Upper lobe of left lung (tissue), 6 donors: ENCODE results near the gene TERB1. TPM values are rescaled to one million over a fixed set of nuclear protein-coding genes. Genes with fewer than 3 reads are reported as not detected.
A peak's percentile ranks its signal among the peaks of the same experiment; 100 is the strongest.

Experiments
- ATAC-seq, 2 donors: fragments of 200-7000 bp; cut with Tn5 transposase; one replicate each; pipeline ENCODE4 v1.9.1; 2022; ENCODE audit warnings: mild to moderate bottlenecking in 2 of 2, moderate library complexity in 2 of 2; ENCODE audit not compliant: low FRiP score in 2 of 2
- DNase-seq, 2 donors: peaks; one replicate each; pipeline ENCODE4 v3.0.0-alpha.2; 2019 to 2020
- H3K27ac ChIP-seq, 4 donors: fragments of 200-600 bp; sonication (generic); one replicate each; pipeline ENCODE4 v1.5.1; 2016 to 2019
- H3K27me3 ChIP-seq, 4 donors: fragments of 200-600 bp; sonication (generic); one replicate each; pipeline ENCODE4 v1.5.1; 2017 to 2019
- H3K36me3 ChIP-seq, 4 donors: fragments of 200-600 bp; sonication (generic); one replicate each; pipeline ENCODE4 v1.5.1; 2016 to 2019
- H3K4me1 ChIP-seq, 4 donors: fragments of 200-600 bp; sonication (generic); one replicate each; pipeline ENCODE4 v1.5.1; 2018 to 2019
- H3K4me3 ChIP-seq, 4 donors: fragments of 200-600 bp; sonication (generic); one replicate each; pipeline ENCODE4 v1.5.1; 2017 to 2019; ENCODE audit warnings: mild to moderate bottlenecking in 2 of 4, moderate library complexity in 1 of 4
- H3K9me3 ChIP-seq, 4 donors: fragments of 200-600 bp; sonication (generic); one replicate each; pipeline ENCODE4 v1.5.1; 2018 to 2019
- CTCF ChIP-seq, 6 experiments: fragments of 450-650 bp in 4 of 6; fragments of 200-600 bp in 2 of 6; sonication (generic) in 2 of 6; IDR thresholded peaks; one replicate each; pipeline ENCODE4 v1.5.1; 2016 to 2019; ENCODE audit warnings: antibody characterized with exemption in 6 of 6
- EP300 ChIP-seq, 4 donors: sonication (generic); formaldehyde crosslinking; IDR thresholded peaks; one replicate each; pipeline ENCODE4 v1.5.1; 2017; ENCODE audit warnings: antibody characterized with exemption in 4 of 4, control low read depth in 2 of 4
- POLR2A ChIP-seq, 4 donors: fragments of 450-650 bp; IDR thresholded peaks; one replicate each; pipeline ENCODE4 v1.5.1; 2016 to 2017; ENCODE audit warnings: antibody characterized with exemption in 4 of 4, mild to moderate bottlenecking in 2 of 4
- POLR2AphosphoS5 ChIP-seq, 2 donors: sonication (generic); formaldehyde crosslinking; IDR thresholded peaks; one replicate each; pipeline ENCODE4 v1.5.1; 2017; ENCODE audit warnings: antibody characterized with exemption in 2 of 2
- WGBS, 2 donors: methylation state at CpG; one replicate each; pipeline ENCODE4 v1.1.5; 2017 to 2018; 5-methylcytosine and 5-hydroxymethylcytosine counted together
- total RNA-seq, 6 donors: library from RNA; depleted of rRNA in 4 of 6; stranded (reverse); fragments of >200 nt in 4 of 6; gene quantifications; one replicate each; pipeline versions ENCODE4 v1.1.0 to v1.2.1, GENCODE V29; 2016 to 2021
- donor health status: DM: no; HTN: no; CAD: no; lungs with moderate emphysema.
- donor health status: DM: no; HTN: yes; CAD: no; lungs with severe emphysema.

TERB1 gene
- total RNA-seq, 6 donors from 2014 or later: 0.31 to 0.55 TPM; not detected in 4

GRCh38 chr16:66728804-66729203 lies 72.6 kb downstream of the TERB1 start:
- no peak for TF ChIP-seq POLR2AphosphoS5 (IDR thresholded peaks at IDR 0.05)
- TF ChIP-seq CTCF (IDR thresholded peaks at IDR 0.05): no peak
- TF ChIP-seq POLR2A (IDR thresholded peaks at IDR 0.05): no peak
- no peak for TF ChIP-seq EP300 (IDR thresholded peaks at IDR 0.05)
- WGBS, 2 donors: 66 to 89% methylated on average over 2 to 4 of the region's 4 CpGs

GRCh38 chr16:66728117-66728787 lies 73.1 kb downstream of the TERB1 start:
- peak; percentile 81 to 89 for ATAC-seq
- peaks cover 0 to 10% (median 7%) of the 10 kb centered on the region in 4 donors for H3K4me1 ChIP-seq
- H3K4me3 ChIP-seq: no peak overlapping the region
- no peaks in the 10 kb centered on the region for H3K9me3 ChIP-seq
- no peaks in the 10 kb centered on the region for H3K27me3 ChIP-seq
- no peak for DNase-seq
- WGBS, 2 donors: 31 to 33% methylated on average over 3 of the region's 3 CpGs
- H3K27ac ChIP-seq: peak overlapping the region in 1 of 4 donors; percentile 49
- H3K36me3 ChIP-seq: peaks cover 54 to 94% (median 92%) of the 10 kb centered on the region in 4 donors
- TF ChIP-seq CTCF (IDR thresholded peaks at IDR 0.05) (peak; percentile 53 to 75 (median 61)), POLR2AphosphoS5 (IDR thresholded peaks at IDR 0.05) (no peak)

More at GRCh38 chr16:66728804-66729203, 72.6 kb downstream of the TERB1 start:
- ATAC-seq (no peak), DNase-seq (no peak)
- Histone ChIP-seq H3K4me1 (peaks cover 0 to 10% (median 7%) of the 10 kb centered on the region in 4 donors), H3K4me3 (no peak overlapping the region), H3K36me3 (peaks cover 54 to 94% (median 92%) of the 10 kb centered on the region in 4 donors), H3K27me3 (no peaks in the 10 kb centered on the region), H3K27ac (peak overlapping the region in 1 of 4 donors; percentile 30), H3K9me3 (no peaks in the 10 kb centered on the region)

GRCh38 chr16:66720766-66721165 lies 80.6 kb downstream of the TERB1 start:
- H3K4me1 ChIP-seq: peaks cover 0 to 8% (median 3%) of the 10 kb centered on the region in 4 donors
- no peak for TF ChIP-seq CTCF (IDR thresholded peaks at IDR 0.05)
- TF ChIP-seq POLR2AphosphoS5 (IDR thresholded peaks at IDR 0.05): no peak
- TF ChIP-seq EP300 (IDR thresholded peaks at IDR 0.05): no peak
- no peak for TF ChIP-seq POLR2A (IDR thresholded peaks at IDR 0.05)
- DNase-seq (no peak), ATAC-seq (no peak)
- no peaks in the 10 kb centered on the region for H3K27me3 ChIP-seq
- no peak overlapping the region for H3K27ac ChIP-seq
- H3K36me3 ChIP-seq: peaks cover 33 to 57% (median 40%) of the 10 kb centered on the region in 4 donors
- H3K4me3 ChIP-seq: no peak overlapping the region
- no peaks in the 10 kb centered on the region for H3K9me3 ChIP-seq
- 88 to 89% methylated on average over 3 of the region's 3 CpGs for WGBS, 2 donors

GRCh38 chr16:66719246-66719645 lies 82.1 kb downstream of the TERB1 start:
- H3K9me3 ChIP-seq: no peaks in the 10 kb centered on the region
- ATAC-seq (no peak), DNase-seq (no peak)
- H3K36me3 ChIP-seq: peaks cover 18 to 41% (median 25%) of the 10 kb centered on the region in 4 donors
- no peaks in the 10 kb centered on the region for H3K27me3 ChIP-seq
- no peak overlapping the region for H3K4me3 ChIP-seq
- H3K27ac ChIP-seq: no peak overlapping the region
- 86 to 92% methylated on average over 4 of the region's 4 CpGs for WGBS, 2 donors
- H3K4me1 ChIP-seq: peaks cover 0 to 8% (median 3%) of the 10 kb centered on the region in 4 donors
- TF ChIP-seq CTCF (IDR thresholded peaks at IDR 0.05): no peak

GRCh38 chr16:66717776-66718175 lies 83.6 kb downstream of the TERB1 start:
- H3K27ac ChIP-seq: peak overlapping the region in 2 of 4 donors; percentile 14 to 51
- DNase-seq (no peak), ATAC-seq (peak; percentile 51 to 78)
- peaks cover 5 to 27% (median 10%) of the 10 kb centered on the region in 4 donors for H3K36me3 ChIP-seq
- no peak overlapping the region for H3K4me3 ChIP-seq
- peaks cover 0 to 8% (median 3%) of the 10 kb centered on the region in 4 donors for H3K4me1 ChIP-seq
- TF ChIP-seq CTCF (IDR thresholded peaks at IDR 0.05) (no peak), POLR2A (IDR thresholded peaks at IDR 0.05) (no peak), EP300 (IDR thresholded peaks at IDR 0.05) (no peak), POLR2AphosphoS5 (IDR thresholded peaks at IDR 0.05) (no peak)
- WGBS, 2 donors: 58 to 70% methylated on average over 4 of the region's 4 CpGs
- no peaks in the 10 kb centered on the region for H3K27me3 ChIP-seq
- H3K9me3 ChIP-seq: no peaks in the 10 kb centered on the region
